GM19025 (cell line): ENCODE results near the gene SLC19A1.

Experiments
- ATAC-seq: cut with Tn5 transposase; IDR thresholded peaks from one replicate; pipeline ENCODE4 v1.9.1; 2021; ENCODE audit warnings: mild to moderate bottlenecking, low read depth, moderate library complexity; ENCODE audit not compliant: unreplicated experiment

Gene SLC19A1

GRCh38 chr21:45460011-45460565, 82.2 kb downstream of the SLC19A1 start:
- ATAC-seq, result no peak

- no peak for ATAC-seq
Measured at GRCh38 chr21:45459171-45460010, 82.8 kb downstream of the SLC19A1 start.

- no peak for ATAC-seq
Measured at GRCh38 chr21:45458281-45459170, 83.7 kb downstream of the SLC19A1 start.

- no peak for ATAC-seq
Measured at GRCh38 chr21:45457832-45458172, 84.4 kb downstream of the SLC19A1 start.

- ATAC-seq, result no peak
Measured at GRCh38 chr21:45457161-45457831, 84.9 kb downstream of the SLC19A1 start.

- no peak for ATAC-seq
Measured at GRCh38 chr21:45456584-45457160, 85.6 kb downstream of the SLC19A1 start.

GRCh38 chr21:45455674-45456583, 86.3 kb downstream of the SLC19A1 start:
- ATAC-seq, result no peak

GRCh38 chr21:45454926-45455673, 87.1 kb downstream of the SLC19A1 start:
- no peak for ATAC-seq

- ATAC-seq, result no peak
Measured at GRCh38 chr21:45454060-45454925, 87.9 kb downstream of the SLC19A1 start.

- no peak for ATAC-seq
Measured at GRCh38 chr21:45453308-45453950, 88.8 kb downstream of the SLC19A1 start.

- no peak for ATAC-seq
Measured at GRCh38 chr21:45452696-45453307, 89.4 kb downstream of the SLC19A1 start.

- ATAC-seq, result no peak
Measured at GRCh38 chr21:45451771-45452182, 90.5 kb downstream of the SLC19A1 start.

GRCh38 chr21:45451091-45451740, 91.0 kb downstream of the SLC19A1 start:
- no peak for ATAC-seq

GRCh38 chr21:45450423-45451090, 91.7 kb downstream of the SLC19A1 start:
- no peak for ATAC-seq

- ATAC-seq, result no peak
Measured at GRCh38 chr21:45449658-45450422, 92.4 kb downstream of the SLC19A1 start.
